Sigmoid colon (tissue), 7 donors: ENCODE data around the gene TTYH3. TPM values are rescaled to one million over a fixed set of nuclear protein-coding genes. Genes with fewer than 3 reads are reported as not detected.
"Not testable (repeated sequence)": the region's sequence is repeated elsewhere in the genome, so short reads cannot be mapped to it uniquely, and the experiment has no call there.

Source experiments
- DNase-seq: peaks from one replicate; pipeline ENCODE4 v3.0.0-alpha.2; 2019
- H3K27ac ChIP-seq, 4 donors: fragments of 200-600 bp; sonication (generic); one replicate each; pipeline ENCODE4 v1.5.1; 2016 to 2019; ENCODE audit warnings: mild to moderate bottlenecking in 1 of 4
- H3K27me3 ChIP-seq, 3 donors: fragments of 200-600 bp; sonication (generic); one replicate each; pipeline ENCODE4 v1.5.1; 2019; ENCODE audit warnings: mild to moderate bottlenecking in 1 of 3
- H3K36me3 ChIP-seq, 4 donors: fragments of 200-600 bp; sonication (generic); one replicate each; pipeline ENCODE4 v1.5.1; 2016 to 2019
- H3K4me1 ChIP-seq, 4 donors: fragments of 200-600 bp; sonication (generic); one replicate each; pipeline ENCODE4 v1.5.1; 2017 to 2019
- H3K4me3 ChIP-seq, 4 donors: fragments of 200-600 bp; sonication (generic); one replicate each; pipeline ENCODE4 v1.5.1; 2017 to 2019; ENCODE audit warnings: mild to moderate bottlenecking in 2 of 4, moderate library complexity in 1 of 4
- H3K9me3 ChIP-seq, 4 donors: fragments of 200-600 bp in 3 of 4; sonication (generic) in 3 of 4; one replicate each; pipeline versions ENCODE4 v1.5.1 to v1.6.1; 2013 to 2019
- CTCF ChIP-seq, 4 experiments: fragments of 450-650 bp in 3 of 4; fragments of 200-600 bp in 1 of 4; IDR thresholded peaks; one replicate each; pipeline ENCODE4 v1.5.1; 2016 to 2019; ENCODE audit warnings: antibody characterized with exemption in 4 of 4, mild to moderate bottlenecking in 3 of 4, moderate library complexity in 2 of 4
- EP300 ChIP-seq, 4 donors: sonication (generic); formaldehyde crosslinking; IDR thresholded peaks; one replicate each; pipeline ENCODE4 v1.6.1; 2017; ENCODE audit warnings: antibody characterized with exemption in 4 of 4
- POLR2A ChIP-seq, 2 donors: fragments of 450-650 bp; IDR thresholded peaks; one replicate each; pipeline ENCODE4 v1.6.1; 2016; ENCODE audit warnings: antibody characterized with exemption in 2 of 2, mild to moderate bottlenecking in 2 of 2, moderate library complexity in 2 of 2
- POLR2AphosphoS5 ChIP-seq, 4 donors: sonication (generic); formaldehyde crosslinking; IDR thresholded peaks; one replicate each; pipeline ENCODE4 v1.6.1; 2017; ENCODE audit warnings: antibody characterized with exemption in 4 of 4
- WGBS, 2 donors: extraction: QIAGEN DNeasy Blood & Tissue Kit; methylation state at CpG; one replicate each; pipeline ENCODE4 v1.1.7; 2013; 5-methylcytosine and 5-hydroxymethylcytosine counted together
- intact Hi-C: fragments of 100-400 bp; cut with DNase I; formaldehyde crosslinking; loops from one replicate; pipeline ENCODE4 v1.15.1; 2023
- polyA plus RNA-seq, 3 donors: library from polyadenylated mRNA; stranded (reverse); fragments of 200-250 nt; gene quantifications; one replicate each; pipeline ENCODE4 v1.2.3, GENCODE V29; 2013
- total RNA-seq, 4 donors: library from RNA; depleted of rRNA; stranded (reverse); fragments of >200 nt; gene quantifications; one replicate each; pipeline ENCODE4 v1.1.0, GENCODE V29; 2016
- donor health status: healthy with polysubstance abuse.
- donor health status: Bipolar disorder and iron deficiency.
- donor health status: healthy.

TTYH3 gene
- total and polyA plus RNA-seq, 7 donors = 5.4 to 41.7 (median 15.3) TPM

- 55 to 66% methylated on average over 16 of the region's 16 CpGs for WGBS, 2 donors
- no peak for DNase-seq
- TF ChIP-seq EP300 (IDR thresholded peaks at IDR 0.05) = no peak
- TF ChIP-seq POLR2AphosphoS5 (IDR thresholded peaks at IDR 0.05) = no peak
- TF ChIP-seq CTCF (IDR thresholded peaks at IDR 0.05) = no peak
- TF ChIP-seq POLR2A (IDR thresholded peaks at IDR 0.05) = no peak
- Histone ChIP-seq H3K27ac (no peak overlapping the region), H3K4me3 (no peak overlapping the region), H3K27me3 (peaks cover 15 to 52% (median 31%) of the 10 kb centered on the region in 3 donors), H3K9me3 (no peaks in the 10 kb centered on the region), H3K4me1 (peaks cover 0 to 20% (median 18%) of the 10 kb centered on the region in 4 donors), H3K36me3 (no peaks in the 10 kb centered on the region)
- intact Hi-C loops = loop anchor here (10.0 kb wide), 1 partner anchor 235 kb away; no protein-coding TSS in a partner anchor
Measured at GRCh38 chr7:2689343-2689847, 57.6 kb downstream of the TTYH3 start.

GRCh38 chr7:2689951-2690705 lies 58.3 kb downstream of the TTYH3 start:
- Histone ChIP-seq H3K4me3 (no peak overlapping the region), H3K27me3 (peaks cover 15 to 45% (median 31%) of the 10 kb centered on the region in 3 donors), H3K4me1 (peaks cover 0 to 20% (median 18%) of the 10 kb centered on the region in 4 donors), H3K36me3 (no peaks in the 10 kb centered on the region), H3K9me3 (no peaks in the 10 kb centered on the region), H3K27ac (no peak overlapping the region)
- TF ChIP-seq CTCF (IDR thresholded peaks at IDR 0.05) (no peak), POLR2A (IDR thresholded peaks at IDR 0.05) (no peak)
- DNase-seq = no peak
- intact Hi-C loops = loop anchor here (10.0 kb wide), 1 partner anchor 235 kb away; no protein-coding TSS in a partner anchor
- WGBS, 2 donors = 40 to 68% methylated on average over 23 of the region's 23 CpGs

- Histone ChIP-seq H3K9me3 (no peaks in the 10 kb centered on the region), H3K27me3 (peaks cover 15 to 35% (median 25%) of the 10 kb centered on the region in 3 donors), H3K4me3 (no peak overlapping the region), H3K4me1 (peaks cover 0 to 20% (median 18%) of the 10 kb centered on the region in 4 donors), H3K36me3 (no peaks in the 10 kb centered on the region), H3K27ac (no peak overlapping the region)
- no peak for DNase-seq
- 42 to 83% methylated on average over 18 of the region's 18 CpGs for WGBS, 2 donors
- intact Hi-C loops = no loop called here
- TF ChIP-seq POLR2AphosphoS5 (IDR thresholded peaks at IDR 0.05) (no peak), EP300 (IDR thresholded peaks at IDR 0.05) (no peak), CTCF (IDR thresholded peaks at IDR 0.05) (no peak), POLR2A (IDR thresholded peaks at IDR 0.05) (no peak)
Measured at GRCh38 chr7:2691011-2691707, 59.4 kb downstream of the TTYH3 start.

GRCh38 chr7:2691932-2692439 lies 60.2 kb downstream of the TTYH3 start:
- H3K9me3 ChIP-seq, intact Hi-C loops, H3K4me3 ChIP-seq, DNase-seq, H3K27ac ChIP-seq, H3K36me3 ChIP-seq: not testable (repeated sequence)
- WGBS, 2 donors = 42 to 84% methylated on average over 23 of the region's 23 CpGs
- Histone ChIP-seq H3K27me3 (peaks cover 15 to 27% (median 17%) of the 10 kb centered on the region in 3 donors), H3K4me1 (peaks cover 0 to 20% (median 18%) of the 10 kb centered on the region in 4 donors)

GRCh38 chr7:2692543-2692942 lies 60.8 kb downstream of the TTYH3 start:
- Histone ChIP-seq H3K27me3 (peaks cover 9 to 21% (median 11%) of the 10 kb centered on the region in 3 donors), H3K4me3 (no peak overlapping the region), H3K27ac (no peak overlapping the region), H3K36me3 (no peaks in the 10 kb centered on the region), H3K4me1 (peaks cover 0 to 14% (median 13%) of the 10 kb centered on the region in 4 donors), H3K9me3 (no peaks in the 10 kb centered on the region)
- intact Hi-C loops = no loop called here
- 34 to 69% methylated on average over 14 of the region's 14 CpGs for WGBS, 2 donors
- DNase-seq = no peak
- no peak for TF ChIP-seq CTCF (IDR thresholded peaks at IDR 0.05)
- TF ChIP-seq POLR2A (IDR thresholded peaks at IDR 0.05) = no peak
- TF ChIP-seq POLR2AphosphoS5 (IDR thresholded peaks at IDR 0.05) = no peak
- TF ChIP-seq EP300 (IDR thresholded peaks at IDR 0.05) = no peak

- H3K9me3 ChIP-seq, H3K4me3 ChIP-seq, H3K4me1 ChIP-seq, H3K36me3 ChIP-seq, H3K27ac ChIP-seq, intact Hi-C loops, DNase-seq: not testable (repeated sequence)
- H3K27me3 ChIP-seq = peaks cover 0 to 11% (median under 1%) of the 10 kb centered on the region in 3 donors
- 78 to 89% methylated on average over 19 of the region's 19 CpGs for WGBS, 2 donors
Measured at GRCh38 chr7:2693420-2694121, 61.8 kb downstream of the TTYH3 start.

- DNase-seq, intact Hi-C loops, H3K36me3 ChIP-seq, H3K4me3 ChIP-seq, H3K4me1 ChIP-seq, H3K27me3 ChIP-seq, H3K9me3 ChIP-seq, H3K27ac ChIP-seq: not testable (repeated sequence)
- 83 to 88% methylated on average over 8 of the region's 8 CpGs for WGBS, 2 donors
Measured at GRCh38 chr7:2694122-2694436, 62.3 kb downstream of the TTYH3 start.
